HepG2 (cell line): ENCODE measurements around the gene VPS9D1. TPM values are rescaled to one million over a fixed set of nuclear protein-coding genes. Genes with fewer than 3 reads are reported as not detected.
A peak's percentile ranks its signal among the peaks of the same experiment; 100 is the strongest.

Experiments
- BRD4 ChIP-seq: sonication (generic); formaldehyde crosslinking; IDR thresholded peaks from 2 replicates; pipeline ENCODE4 v1.4.0; 2020; ENCODE audit warnings: missing genetic modification reagents
- CBX5 ChIP-seq: sonication (generic); formaldehyde crosslinking; IDR thresholded peaks from 2 replicates; pipeline ENCODE4 v1.4.0; 2020; ENCODE audit warnings: missing genetic modification reagents, borderline replicate concordance
- CCDC6 ChIP-seq: sonication (generic); formaldehyde crosslinking; IDR thresholded peaks from 2 replicates; pipeline ENCODE4 v1.8.1; 2022; ENCODE audit warnings: mild to moderate bottlenecking, missing genetic modification reagents, moderate library complexity
- CENPBD1 ChIP-seq: sonication (generic); formaldehyde crosslinking; IDR thresholded peaks from 2 replicates; pipeline ENCODE4 v1.8.0; 2022; ENCODE audit warnings: missing genetic modification reagents, low read depth, mild to moderate bottlenecking, borderline replicate concordance
- FOXK1 ChIP-seq: sonication (generic); formaldehyde crosslinking; IDR thresholded peaks from 2 replicates; pipeline ENCODE4 v1.4.0; 2020; ENCODE audit warnings: low read depth, missing genetic modification reagents, borderline replicate concordance
- HIC2 ChIP-seq: sonication (generic); formaldehyde crosslinking; IDR thresholded peaks from 2 replicates; pipeline ENCODE4 v1.9.0; 2022; ENCODE audit warnings: low read depth, missing genetic modification reagents
- HNRNPH1 ChIP-seq: fragments of 200-400 bp; formaldehyde crosslinking; optimal IDR thresholded peaks from 2 replicates; pipeline ENCODE3; 2017; ENCODE audit warnings: mild to moderate bottlenecking, low read depth, low read length
- KMT2A ChIP-seq: sonication (generic); formaldehyde crosslinking; IDR thresholded peaks from 2 replicates; pipeline ENCODE4 v1.4.0; 2020; ENCODE audit warnings: missing genetic modification reagents
- MIER2 ChIP-seq: IDR thresholded peaks from 2 replicates; pipeline ENCODE4 v1.6.1; 2016; ENCODE audit warnings: missing biosample characterization, missing genetic modification reagents
- NFKBIZ ChIP-seq: IDR thresholded peaks from 2 replicates; pipeline ENCODE4 v1.6.1; 2018; ENCODE audit warnings: missing genetic modification reagents, missing compliant biosample characterization
- POLR2AphosphoS5 ChIP-seq: IDR thresholded peaks from 2 replicates; pipeline ENCODE4 v1.6.1; 2012; ENCODE audit warnings: low read depth, low read length
- RCOR2 ChIP-seq: IDR thresholded peaks from 2 replicates; pipeline ENCODE4 v1.6.1; 2016; ENCODE audit warnings: missing biosample characterization, missing genetic modification reagents
- REPIN1 ChIP-seq: sonication (generic); formaldehyde crosslinking; IDR thresholded peaks from 2 replicates; pipeline ENCODE4 v1.8.0; 2022; ENCODE audit warnings: missing genetic modification reagents, low read depth, mild to moderate bottlenecking, borderline replicate concordance
- STAT5B ChIP-seq: sonication (generic); formaldehyde crosslinking; IDR thresholded peaks from 2 replicates; pipeline ENCODE4 v1.4.0; 2020; ENCODE audit warnings: missing genetic modification reagents
- TBX2 ChIP-seq: sonication (generic); formaldehyde crosslinking; IDR thresholded peaks from 2 replicates; pipeline ENCODE4 v1.5.0; 2020; ENCODE audit warnings: missing genetic modification reagents, mild to moderate bottlenecking, borderline replicate concordance
- ZNF326 ChIP-seq: sonication (generic); formaldehyde crosslinking; IDR thresholded peaks from 2 replicates; pipeline ENCODE4 v1.4.0; 2020; ENCODE audit warnings: missing genetic modification reagents, borderline replicate concordance
- ZNF530 ChIP-seq: sonication (generic); formaldehyde crosslinking; IDR thresholded peaks from 2 replicates; pipeline ENCODE4 v1.5.0; 2020; ENCODE audit warnings: low read depth, mild to moderate bottlenecking, missing genetic modification reagents
- ZNF713 ChIP-seq: sonication (generic); formaldehyde crosslinking; IDR thresholded peaks from 2 replicates; pipeline ENCODE4 v1.4.0; 2020; ENCODE audit warnings: mild to moderate bottlenecking, missing genetic modification reagents
- ZNF83 ChIP-seq: sonication (generic); formaldehyde crosslinking; IDR thresholded peaks from 2 replicates; pipeline ENCODE4 v1.4.0; 2020; ENCODE audit warnings: missing genetic modification reagents, mild to moderate bottlenecking, borderline replicate concordance
- ZSCAN31 ChIP-seq: sonication (generic); formaldehyde crosslinking; IDR thresholded peaks from 2 replicates; pipeline ENCODE4 v1.5.0; 2020; ENCODE audit warnings: low read depth, mild to moderate bottlenecking, missing genetic modification reagents
- polyA plus RNA-seq, 8 experiments: library from polyadenylated mRNA; depleted of rRNA in 3 of 8; stranded (reverse) in 7 of 8; unstranded in 1 of 8; fragments of >200 nt; fragmentation: Illumina TruSeq in 4 of 8; extraction: Trizol in 4 of 8; gene quantifications; 2 replicates each; pipeline versions ENCODE4 v1.2.1 to v1.2.3, GENCODE V29; 2011 to 2016; ENCODE audit warnings: low read depth in 4 of 8, missing spikeins in 1 of 8, mixed read lengths in 1 of 8; ENCODE audit not compliant: insufficient read depth in 1 of 8
- total RNA-seq, 5 experiments: library from RNA; depleted of rRNA; stranded (reverse); fragments of >200 nt; fragmentation: Illumina TruSeq; extraction: Trizol; gene quantifications; 2 replicates each; pipeline ENCODE4 v1.2.3, GENCODE V29; 2016; ENCODE audit warnings: low read depth in 1 of 5
- TF ChIP-seq, protein P1 (sequence below): sonication (generic); formaldehyde crosslinking; IDR thresholded peaks from 2 replicates; pipeline ENCODE4 v1.4.0; 2020; ENCODE audit warnings: missing genetic modification reagents, borderline replicate concordance
- TF ChIP-seq, protein P2 (sequence below): sonication (generic); formaldehyde crosslinking; IDR thresholded peaks from 2 replicates; pipeline ENCODE4 v1.4.0; 2020; ENCODE audit warnings: missing genetic modification reagents
- TF ChIP-seq, protein P3 (sequence below): sonication (generic); formaldehyde crosslinking; IDR thresholded peaks from 2 replicates; pipeline ENCODE4 v1.4.0; 2020; ENCODE audit warnings: low read depth, mild to moderate bottlenecking, missing genetic modification reagents

The VPS9D1 gene
- total and polyA plus RNA-seq, 2 of the 13 experiments (the other 11 are each of a cell fraction or from before 2014, with no cell fraction given) = 10.1 to 13.2 TPM

- TF ChIP-seq REPIN1 (no peak), TBX2 (CRISPR knock-in tag) (no peak; the same call in 1 of the 2 replicates), CBX5 (CRISPR knock-in tag) (0 out of 2 replicates have a peak, but pooled peaks have one; percentile 57), ZNF530 (0 out of 2 replicates have a peak, but pooled peaks have one; percentile 19), KMT2A (CRISPR knock-in tag) (peak; percentile 55), ZNF713 (CRISPR knock-in tag) (0 out of 2 replicates have a peak, but pooled peaks have one; percentile 50), POLR2AphosphoS5 (no peak), MIER2 (no peak), ZNF83 (0 out of 2 replicates have a peak, but pooled peaks have one; percentile 15), ZSCAN31 (CRISPR knock-in tag) (no peak), HIC2 (no peak; the same call in 1 of the 2 replicates), BRD4 (peak; percentile 12; the same call in 1 of the 2 replicates), CCDC6 (CRISPR knock-in tag) (peak; percentile 61), FOXK1 (CRISPR knock-in tag) (peak; percentile 14; the same call in 1 of the 2 replicates), CENPBD1 (CRISPR knock-in tag) (no peak; the same call in 1 of the 2 replicates), STAT5B (no peak), ZNF326 (CRISPR knock-in tag) (no peak), HNRNPH1 (no peak), NFKBIZ (no peak), RCOR2 (CRISPR knock-in tag) (no peak)
- TF ChIP-seq, protein P1, sequence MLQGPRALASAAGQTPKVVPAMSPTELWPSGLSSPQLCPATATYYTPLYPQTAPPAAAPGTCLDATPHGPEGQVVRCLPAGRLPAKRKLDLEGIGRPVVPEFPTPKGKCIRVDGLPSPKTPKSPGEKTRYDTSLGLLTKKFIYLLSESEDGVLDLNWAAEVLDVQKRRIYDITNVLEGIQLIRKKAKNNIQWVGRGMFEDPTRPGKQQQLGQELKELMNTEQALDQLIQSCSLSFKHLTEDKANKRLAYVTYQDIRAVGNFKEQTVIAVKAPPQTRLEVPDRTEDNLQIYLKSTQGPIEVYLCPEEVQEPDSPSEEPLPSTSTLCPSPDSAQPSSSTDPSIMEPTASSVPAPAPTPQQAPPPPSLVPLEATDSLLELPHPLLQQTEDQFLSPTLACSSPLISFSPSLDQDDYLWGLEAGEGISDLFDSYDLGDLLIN = no peak
- TF ChIP-seq, protein P2, sequence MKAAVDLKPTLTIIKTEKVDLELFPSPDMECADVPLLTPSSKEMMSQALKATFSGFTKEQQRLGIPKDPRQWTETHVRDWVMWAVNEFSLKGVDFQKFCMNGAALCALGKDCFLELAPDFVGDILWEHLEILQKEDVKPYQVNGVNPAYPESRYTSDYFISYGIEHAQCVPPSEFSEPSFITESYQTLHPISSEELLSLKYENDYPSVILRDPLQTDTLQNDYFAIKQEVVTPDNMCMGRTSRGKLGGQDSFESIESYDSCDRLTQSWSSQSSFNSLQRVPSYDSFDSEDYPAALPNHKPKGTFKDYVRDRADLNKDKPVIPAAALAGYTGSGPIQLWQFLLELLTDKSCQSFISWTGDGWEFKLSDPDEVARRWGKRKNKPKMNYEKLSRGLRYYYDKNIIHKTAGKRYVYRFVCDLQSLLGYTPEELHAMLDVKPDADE (CRISPR knock-in tag) = 0 out of 2 replicates have a peak, but pooled peaks have one; percentile 19
- TF ChIP-seq, protein P3, sequence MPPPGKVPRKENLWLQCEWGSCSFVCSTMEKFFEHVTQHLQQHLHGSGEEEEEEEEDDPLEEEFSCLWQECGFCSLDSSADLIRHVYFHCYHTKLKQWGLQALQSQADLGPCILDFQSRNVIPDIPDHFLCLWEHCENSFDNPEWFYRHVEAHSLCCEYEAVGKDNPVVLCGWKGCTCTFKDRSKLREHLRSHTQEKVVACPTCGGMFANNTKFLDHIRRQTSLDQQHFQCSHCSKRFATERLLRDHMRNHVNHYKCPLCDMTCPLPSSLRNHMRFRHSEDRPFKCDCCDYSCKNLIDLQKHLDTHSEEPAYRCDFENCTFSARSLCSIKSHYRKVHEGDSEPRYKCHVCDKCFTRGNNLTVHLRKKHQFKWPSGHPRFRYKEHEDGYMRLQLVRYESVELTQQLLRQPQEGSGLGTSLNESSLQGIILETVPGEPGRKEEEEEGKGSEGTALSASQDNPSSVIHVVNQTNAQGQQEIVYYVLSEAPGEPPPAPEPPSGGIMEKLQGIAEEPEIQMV (CRISPR knock-in tag) = no peak; the same call in 1 of the 2 replicates
Measured at GRCh38 chr16:89700649-89701424, 19.9 kb downstream of the VPS9D1 start (continued).
